Effector CD8-positive, alpha-beta T cell (primary cell): ENCODE data around the gene SAMD14.

Source experiments
- DNase-seq: peaks from one replicate; lab custom pipeline; 2025; lab: John Stamatoyannopoulos, UW

Gene SAMD14

GRCh38 chr17:50165466-50165865 is 35.5 kb upstream of the SAMD14 start:
- DNase-seq: no peak

DNA sequence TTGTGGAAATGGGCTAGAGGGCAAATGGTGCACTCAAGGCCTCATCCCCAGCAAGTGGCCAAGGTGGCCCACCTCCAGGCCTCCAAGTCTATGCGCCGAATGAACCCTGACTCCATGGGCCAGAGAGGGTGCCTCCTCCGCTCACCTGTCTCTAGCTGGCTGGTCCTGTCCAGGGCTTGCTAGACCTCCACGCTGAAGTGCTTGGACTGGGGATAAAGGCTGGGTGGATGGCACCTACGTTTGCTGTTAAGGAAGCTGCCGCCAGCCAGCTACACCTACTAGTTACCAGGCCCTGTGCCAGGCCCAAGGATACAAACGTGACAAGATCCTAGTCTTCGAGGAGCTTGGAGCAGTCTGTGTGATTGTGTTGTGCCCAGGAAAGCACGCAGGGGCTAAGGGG is 35.1 kb upstream of the SAMD14 start:
- DNase-seq: no peak

DNA sequence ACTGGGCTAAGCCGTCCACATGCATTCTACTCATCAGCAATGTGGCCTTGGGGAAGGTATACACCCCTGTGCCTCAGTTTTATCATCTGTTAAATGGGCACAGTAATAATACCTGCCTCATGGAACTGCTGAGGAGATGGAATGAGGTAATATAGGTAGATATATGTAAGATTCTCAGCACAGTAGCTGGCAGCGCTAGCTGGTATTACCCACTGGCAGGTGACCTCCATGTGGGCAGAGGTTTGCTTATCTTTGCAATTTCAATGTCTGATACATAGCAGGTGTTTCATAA is 34.7 kb upstream of the SAMD14 start:
- DNase-seq: no peak

- DNase-seq: no peak
Measured at GRCh38 chr17:50163843-50164696, 34.1 kb upstream of the SAMD14 start.

DNA sequence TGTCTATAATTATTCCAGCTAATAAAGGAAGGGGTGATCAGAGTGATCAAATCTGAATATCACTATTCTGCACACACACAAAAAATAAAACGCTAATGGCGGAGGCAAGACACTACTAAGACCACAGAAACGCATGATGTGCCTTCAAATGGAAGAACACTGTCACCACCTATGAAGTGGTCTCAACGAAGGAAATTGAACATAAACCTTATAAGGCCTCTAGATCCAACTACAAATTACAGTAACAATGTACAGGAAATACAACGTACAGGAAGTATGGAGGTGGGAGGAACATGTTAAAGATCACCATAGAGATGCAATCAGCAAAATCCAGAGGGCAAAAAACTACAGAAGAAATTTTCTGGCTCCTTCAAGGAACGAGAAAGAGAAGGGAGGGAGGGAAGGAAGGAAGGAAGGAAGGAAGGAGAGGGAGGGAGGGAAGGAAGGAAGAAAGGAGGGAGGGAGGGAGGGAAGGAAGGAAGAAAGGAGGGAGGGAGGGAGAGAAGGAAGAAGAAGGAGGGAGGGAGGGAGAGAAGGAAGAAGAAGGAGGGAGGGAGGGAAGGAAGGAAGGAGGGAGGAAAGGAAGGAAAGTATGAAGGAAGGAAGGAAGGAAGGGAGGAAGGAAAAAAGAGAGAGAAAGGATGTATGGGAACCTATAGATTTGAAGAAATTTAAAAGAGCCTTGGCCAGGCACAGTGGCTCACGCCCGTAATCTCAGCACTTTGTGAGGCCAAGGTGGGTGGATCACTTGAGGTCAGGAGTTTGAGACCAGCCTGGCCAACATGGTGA is 32.7 kb upstream of the SAMD14 start:
- no peak for DNase-seq

DNA sequence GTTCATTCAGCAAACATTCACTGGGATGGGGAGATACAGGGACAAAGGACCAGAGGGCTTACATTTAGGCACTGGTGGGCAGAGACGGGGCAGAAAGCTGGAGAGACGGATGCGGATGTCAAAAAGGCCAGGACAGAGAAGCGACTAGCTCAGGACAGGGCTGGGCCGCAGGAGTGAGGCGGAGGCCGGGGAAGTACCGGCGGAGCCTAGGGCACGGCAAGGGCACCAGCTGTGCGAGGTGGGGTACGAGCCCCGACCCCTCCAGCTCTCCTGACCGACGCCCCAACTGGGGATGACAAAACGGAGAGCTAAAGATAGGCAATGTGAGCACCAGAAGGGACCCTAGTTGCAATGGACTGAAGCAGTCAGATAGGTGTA is 31.9 kb upstream of the SAMD14 start:
- DNase-seq: no peak

DNA sequence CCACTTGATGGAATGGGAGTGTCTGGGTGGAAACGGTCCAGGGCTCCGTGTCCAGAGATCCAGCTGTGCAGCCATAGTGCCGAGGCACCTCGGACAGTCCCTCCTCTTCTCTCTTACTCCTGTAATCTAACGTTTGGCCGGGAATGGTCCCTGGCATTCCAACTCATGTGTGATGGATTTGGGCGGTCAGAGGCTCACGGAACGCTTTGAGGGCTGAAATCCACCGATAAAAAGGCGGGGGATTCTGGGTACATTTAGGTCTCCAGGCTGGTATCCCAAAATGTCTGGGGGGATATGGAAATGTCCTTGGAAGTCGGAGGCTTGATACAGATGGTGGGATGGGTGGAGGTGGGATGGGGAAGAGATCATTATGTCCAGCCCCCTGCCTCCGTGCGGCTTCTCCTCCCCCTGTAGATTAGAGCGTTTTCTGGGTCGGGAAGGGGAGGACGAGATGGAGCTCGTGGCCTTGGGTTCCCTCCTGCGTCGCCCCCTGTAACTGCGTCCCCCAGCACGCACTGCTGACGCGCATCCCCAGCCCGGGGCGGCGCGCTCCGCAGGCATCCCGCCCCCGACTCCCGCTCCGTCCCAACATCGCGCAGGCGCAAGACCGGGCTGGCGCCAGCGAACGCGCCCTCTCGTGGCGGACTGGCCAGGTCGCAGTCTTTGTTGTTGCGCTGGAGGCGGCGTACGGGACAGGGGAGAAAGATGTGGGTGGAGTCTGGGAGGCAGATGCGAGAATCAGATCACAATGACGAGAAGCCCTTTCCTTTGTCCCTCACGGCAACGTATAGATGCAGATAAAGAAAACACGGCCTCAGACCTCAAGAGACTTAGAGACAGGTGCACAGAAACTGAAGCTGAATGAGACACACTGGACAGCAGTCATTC is 31.3 kb upstream of the SAMD14 start:
- peak; percentile 95 for DNase-seq

- no peak for DNase-seq
Measured at GRCh38 chr17:50157891-50158290, 27.9 kb upstream of the SAMD14 start.

DNA sequence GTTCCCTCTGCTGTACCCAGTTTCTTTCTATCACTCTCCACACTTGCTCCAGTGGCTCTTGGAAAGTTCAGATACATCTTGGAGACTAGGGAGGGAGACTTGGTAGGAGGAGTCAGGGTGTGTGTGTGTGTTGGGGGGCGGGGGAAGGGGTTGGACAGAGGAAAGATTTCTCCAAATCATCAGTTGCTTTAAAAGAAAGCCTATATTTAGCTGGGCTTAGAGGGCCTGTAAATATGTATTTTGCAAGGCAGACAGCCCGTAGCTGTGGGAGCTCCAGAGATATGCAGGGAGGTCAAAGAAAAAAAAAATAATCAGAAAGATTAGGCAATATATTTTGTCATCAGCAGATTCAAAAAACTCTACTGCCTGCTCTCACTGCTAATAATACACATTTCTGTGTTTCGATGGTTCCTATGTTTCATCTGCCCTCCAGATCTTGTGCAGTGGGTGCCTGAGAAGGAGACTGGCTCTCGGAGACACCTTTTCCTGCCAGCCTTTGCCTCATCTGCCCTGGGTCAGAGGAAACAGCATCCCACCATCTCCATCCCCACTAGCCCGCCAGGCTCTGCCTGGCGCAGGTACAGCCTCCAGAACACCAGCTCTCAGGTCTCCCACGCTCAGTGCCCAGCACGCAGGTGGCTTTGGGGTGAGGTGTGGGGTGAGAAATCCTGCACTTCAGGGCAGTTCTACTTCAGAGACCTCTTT is 25.3 kb upstream of the SAMD14 start:
- no peak for DNase-seq

GRCh38 chr17:50154604-50155003 is 24.6 kb upstream of the SAMD14 start:
- no peak for DNase-seq

DNA sequence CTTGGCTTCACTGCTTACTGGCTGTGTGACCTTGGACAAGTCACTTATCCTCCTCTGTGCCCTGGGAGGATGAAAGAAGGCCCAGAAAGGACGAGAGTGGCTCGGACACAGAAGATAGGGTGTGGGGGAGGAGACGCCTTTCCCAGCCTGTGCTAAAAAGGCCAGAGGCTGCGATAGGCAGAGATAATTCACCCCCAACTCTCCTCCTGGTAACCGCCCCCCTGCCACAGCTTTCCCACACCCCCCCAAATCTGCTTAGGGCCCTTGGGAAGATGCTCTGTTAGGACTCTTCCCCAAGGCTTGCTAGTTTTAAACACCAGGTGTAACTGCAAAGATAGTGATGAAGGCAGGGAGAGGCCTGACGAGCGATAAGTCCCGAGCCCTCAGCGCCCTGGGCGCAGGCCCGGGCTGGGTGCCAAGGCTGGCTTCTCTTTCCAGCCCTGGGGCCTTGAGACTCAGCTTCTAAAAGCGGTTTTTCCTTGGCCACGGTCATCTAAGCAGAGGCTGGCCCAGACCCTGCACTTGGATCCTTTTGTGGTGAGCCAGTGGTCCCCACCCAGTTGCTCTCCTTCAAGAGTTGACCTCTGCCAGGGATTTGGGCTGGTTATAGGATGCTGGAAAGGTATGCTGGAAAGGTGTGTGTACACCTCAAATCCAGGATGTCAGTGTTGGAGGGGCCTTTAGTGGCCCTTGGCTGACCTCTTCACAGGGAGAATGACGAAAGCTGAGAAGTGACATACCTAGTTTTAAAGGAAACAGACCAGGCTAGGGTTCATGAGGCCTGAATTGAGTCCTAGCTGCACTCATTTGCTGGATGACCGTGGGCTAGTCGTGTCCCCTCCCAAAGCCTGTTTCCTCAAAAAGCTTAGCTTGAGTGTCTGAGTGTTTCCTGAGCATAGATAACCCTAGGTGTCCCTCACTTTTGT is 24.0 kb upstream of the SAMD14 start:
- no peak for DNase-seq

DNA sequence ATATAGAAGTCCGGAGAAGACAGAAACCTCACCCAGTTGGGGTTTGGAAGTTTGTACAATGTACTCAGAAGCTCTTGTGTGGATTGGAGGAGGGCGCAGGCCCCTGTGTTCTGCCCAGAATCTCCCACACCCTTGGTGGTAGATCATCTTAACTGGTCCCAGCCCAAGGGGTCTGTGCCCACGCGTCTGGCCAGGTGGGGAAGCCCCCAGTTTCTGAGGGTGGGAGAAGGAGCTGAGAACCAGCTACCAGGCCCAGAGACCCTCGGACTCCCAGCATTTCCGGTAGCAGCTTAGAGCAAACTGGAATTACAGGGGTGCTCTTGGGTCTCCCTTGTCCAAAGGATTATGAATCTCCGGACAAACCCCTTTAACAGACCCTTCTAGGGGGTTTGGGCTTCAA is 22.8 kb upstream of the SAMD14 start:
- no peak for DNase-seq

DNA sequence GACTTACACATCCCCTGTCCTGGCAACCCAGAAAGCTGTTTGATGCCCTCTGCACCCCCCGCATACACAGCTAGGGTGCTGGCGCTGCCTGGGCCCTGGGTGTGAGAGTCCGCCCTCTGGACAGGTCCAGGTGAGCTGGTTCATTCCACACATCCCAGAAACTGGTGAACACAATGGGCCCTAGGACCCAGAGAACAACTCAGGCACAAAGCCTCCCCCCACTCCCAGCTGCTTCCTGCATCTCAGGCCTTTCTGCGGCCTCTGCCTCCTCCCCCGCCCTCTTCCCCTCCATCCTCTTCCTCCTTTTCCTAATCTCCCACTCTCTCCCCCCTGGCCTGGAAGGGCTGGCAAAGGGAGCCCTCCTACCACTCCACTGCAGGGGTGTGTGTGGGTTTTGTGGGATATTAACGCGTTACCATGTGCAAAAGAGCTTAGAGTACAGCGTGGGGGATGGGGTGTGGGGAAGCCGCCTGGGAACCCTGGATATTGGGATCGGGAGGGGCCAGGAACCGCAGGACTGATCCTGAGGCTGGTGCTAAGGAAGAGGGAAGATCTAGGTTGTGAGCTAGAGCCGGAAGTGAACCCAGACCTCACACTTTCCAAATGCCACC is 22.1 kb upstream of the SAMD14 start:
- no peak for DNase-seq

DNA sequence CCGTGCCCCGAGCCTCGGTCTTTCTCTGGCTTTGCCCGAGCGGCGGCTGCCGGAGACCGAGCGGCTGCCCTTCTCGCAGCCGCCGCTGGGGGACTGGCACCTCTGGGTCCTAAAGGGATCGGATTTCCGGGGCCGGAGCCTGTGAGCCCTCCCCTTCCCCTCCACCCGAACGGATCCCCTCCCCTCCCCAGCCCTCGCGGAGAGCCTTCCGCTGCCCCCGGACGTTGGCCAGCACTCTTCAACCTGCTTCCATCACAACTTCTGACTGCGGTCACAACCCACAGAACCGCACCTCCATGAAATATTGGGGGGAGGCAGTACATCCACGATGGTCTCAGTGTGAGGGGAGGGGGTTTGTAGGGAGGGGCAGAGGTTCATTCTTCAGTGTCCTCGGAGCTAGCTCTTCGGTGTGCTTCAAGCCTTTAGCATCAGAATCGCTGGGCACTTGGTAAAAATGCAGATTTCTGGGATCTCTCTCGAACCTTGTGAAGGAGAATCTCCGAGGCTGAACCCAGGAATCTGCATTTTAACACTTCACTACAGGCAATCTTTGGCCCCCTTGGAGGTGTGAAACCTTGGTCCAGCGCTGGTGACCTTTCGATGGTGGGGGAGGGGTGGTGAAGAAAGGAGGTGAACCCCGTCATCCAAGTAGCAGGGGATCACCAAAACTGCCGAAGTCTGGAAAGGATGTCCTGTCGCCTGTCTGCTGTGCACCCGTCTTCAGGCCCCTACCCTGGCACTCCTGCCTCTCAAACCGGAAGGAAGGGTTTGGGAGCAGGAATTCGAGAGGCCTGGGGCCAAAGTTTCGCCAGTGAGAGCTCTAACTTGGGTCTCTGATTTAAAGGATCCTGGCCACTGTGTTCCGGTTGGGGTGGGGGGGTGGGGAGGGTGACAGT is 21.3 kb upstream of the SAMD14 start:
- peak; percentile 70 for DNase-seq

DNA sequence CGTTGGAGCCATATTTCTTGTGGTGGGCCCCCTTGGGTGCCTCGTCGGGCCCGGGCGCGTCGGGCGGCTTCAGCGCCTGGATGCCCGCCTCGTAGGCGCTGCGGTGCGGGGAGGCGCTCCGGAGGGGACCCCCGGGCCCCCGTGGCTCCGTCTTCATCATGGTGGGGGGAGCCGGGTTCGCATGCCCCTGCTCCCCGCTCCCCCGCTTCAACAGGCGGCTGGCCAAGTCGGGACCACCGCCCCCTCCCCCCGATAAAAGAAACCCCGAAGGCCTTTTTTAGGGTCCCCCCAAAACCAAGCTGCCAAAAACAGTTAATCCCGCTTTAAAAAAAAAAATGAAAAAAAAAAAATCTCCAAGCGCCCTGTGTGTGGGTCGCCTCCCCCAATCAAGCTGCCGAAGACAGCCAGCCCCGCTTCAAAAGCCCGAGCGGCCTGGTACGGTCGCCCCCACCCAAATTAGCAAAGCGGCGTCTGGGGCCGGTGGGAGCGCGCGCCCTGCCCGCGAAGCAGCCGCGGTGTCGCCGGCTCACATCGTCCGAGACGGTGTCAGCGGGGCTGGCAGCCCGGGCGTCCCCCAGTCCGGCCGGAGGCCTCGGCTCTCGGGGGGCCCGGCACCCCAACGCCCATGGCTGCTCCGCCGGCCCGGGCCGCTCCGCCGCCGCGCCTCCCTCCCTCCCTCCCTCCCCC is 20.5 kb upstream of the SAMD14 start, which contains the start of gene PPP1R9B:
PPP1R9B (minus strand) TSS at position 324 of the 687 bp plus-strand sequence; CDS start at position 160, 164 bp downstream.
- DNase-seq: no peak

- DNase-seq: peak; percentile 37
Measured at GRCh38 chr17:50149417-50150353, 19.7 kb upstream of the SAMD14 start.

DNA sequence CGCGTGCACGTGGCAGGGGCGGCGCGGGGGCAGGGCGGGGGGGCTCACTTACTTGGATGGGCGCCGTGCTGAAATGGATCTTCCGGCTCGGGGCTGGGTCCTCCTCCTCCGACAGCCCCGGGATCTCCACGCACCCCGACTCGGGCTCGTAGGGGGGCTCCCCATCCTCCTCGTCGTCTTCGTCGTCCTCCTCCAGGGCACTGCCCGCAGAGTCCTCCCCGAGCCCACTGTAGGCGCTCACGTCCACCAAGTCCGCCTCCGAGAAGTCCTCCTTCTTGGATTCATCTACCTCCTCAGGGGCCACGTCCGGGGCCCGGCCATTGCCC is 19.1 kb upstream of the SAMD14 start:
- DNase-seq: no peak
